UCSD-AML1 (cell line): ENCODE measurements around the gene TMEM200A.

Experiments
- DNase-seq: peaks from one replicate; lab custom pipeline; 2025; ENCODE audit not compliant: unreplicated experiment; lab: John Stamatoyannopoulos, UW

The TMEM200A gene

DNA sequence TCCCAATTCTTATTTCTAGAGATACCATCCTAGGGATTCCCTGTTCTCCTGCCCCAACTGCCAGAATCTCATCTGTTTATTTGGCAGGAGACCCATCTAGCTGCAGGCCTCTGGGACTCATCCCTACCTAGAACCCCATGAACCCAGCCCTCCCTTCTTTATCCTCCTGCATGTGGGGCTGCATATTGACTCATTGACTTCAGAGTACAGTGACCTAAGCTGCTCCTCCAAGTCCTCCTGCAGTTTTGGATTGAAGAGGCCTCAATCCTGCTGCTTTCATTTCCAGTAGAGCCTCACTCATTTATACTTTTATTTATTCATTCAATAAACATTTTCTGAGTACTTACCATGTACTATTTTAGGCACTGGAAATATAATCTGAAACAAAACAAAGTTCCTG, 11.6 kb downstream of the TMEM200A start:
- no peak for DNase-seq

- DNase-seq = no peak
Measured at GRCh38 chr6:130377915-130378314, 12.1 kb downstream of the TMEM200A start.

DNA sequence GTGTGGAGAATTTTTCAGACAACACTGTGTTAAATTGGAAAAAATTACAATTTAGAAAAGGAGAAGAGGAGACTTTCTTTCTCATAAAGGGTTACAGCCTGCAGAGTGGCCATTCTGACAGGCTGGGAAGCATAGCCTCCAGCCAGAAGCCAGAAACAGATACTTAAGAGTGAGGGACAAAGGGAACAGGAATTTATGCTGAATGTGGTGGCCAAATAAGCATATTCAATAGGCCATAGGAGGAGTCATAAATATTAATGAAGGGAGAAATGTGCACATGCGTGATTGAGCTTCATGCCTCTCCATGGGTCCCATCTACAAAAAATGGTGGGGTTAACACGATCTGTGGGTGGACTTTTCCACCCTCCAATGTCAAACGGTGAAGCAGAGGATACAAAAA, 13.4 kb downstream of the TMEM200A start:
- DNase-seq = no peak

GRCh38 chr6:130381012-130381411, 15.2 kb downstream of the TMEM200A start:
- DNase-seq = no peak

DNA sequence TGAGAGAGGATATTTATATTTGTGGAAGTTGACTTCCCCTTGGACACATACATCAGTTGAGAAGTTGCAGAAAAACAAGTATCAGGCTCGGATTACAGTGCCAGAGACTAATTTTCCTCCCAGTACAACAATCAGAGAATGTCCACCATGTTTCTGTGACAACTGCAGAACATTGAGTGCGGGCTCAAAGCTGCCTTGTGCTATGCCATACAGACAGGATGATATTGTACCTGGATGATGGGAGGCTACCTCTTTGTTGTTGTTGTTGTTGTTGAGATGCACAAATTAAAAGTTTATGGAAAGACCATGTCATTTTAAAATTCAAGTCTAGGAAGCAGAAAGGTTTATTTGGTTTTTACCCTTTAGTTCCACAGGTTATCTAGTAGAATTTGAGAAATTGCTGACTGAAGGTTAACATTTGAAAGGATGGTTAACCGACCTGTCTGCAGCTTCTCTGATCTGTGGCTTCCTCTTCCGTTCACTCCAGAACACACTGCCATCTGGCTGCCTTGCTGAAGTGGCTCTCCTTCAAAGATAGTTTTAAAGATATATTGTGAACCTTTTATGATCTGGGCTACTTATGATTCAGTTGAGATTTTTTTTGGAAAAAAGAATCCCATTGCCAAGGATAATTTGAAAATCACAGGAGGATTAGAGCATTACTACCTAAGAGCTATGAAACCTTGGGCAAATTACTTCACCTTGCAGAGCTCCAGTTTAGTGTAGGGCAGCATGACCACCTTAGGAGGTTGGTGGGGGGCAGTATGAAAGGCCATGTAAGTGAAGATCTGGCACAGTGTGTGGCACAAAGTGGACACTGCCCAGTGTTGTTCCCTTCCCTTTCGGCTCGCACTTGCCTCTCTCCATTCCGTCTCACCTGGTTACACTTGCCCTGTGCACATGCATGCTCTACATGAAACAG, 15.9 kb downstream of the TMEM200A start:
- DNase-seq = peak; percentile 30

GRCh38 chr6:130382872-130383490, 17.2 kb downstream of the TMEM200A start:
- DNase-seq = no peak

- DNase-seq = no peak
Measured at GRCh38 chr6:130385064-130385695, 19.4 kb downstream of the TMEM200A start.

- DNase-seq = no peak
Measured at GRCh38 chr6:130389142-130389541, 23.3 kb downstream of the TMEM200A start.

DNA sequence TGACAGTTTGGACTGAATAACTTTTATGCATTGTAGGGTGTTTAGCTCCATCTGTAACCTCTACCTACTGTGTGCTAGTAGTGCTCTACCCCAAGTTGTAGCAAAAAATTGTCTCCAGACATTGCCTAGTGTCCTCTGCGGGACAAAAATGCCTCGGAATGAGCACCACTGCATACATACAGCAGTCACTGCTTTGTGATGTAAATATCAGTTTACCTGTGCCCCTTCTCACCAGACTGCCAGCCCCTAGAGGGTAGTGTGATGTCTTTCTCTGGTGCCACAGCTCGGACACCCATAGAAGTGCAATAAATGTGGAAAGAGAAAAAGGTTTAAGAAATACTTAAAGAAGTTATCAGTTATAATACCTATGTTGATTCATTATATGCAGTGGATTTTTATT, 25.1 kb downstream of the TMEM200A start:
- no peak for DNase-seq

GRCh38 chr6:130393306-130393705, 27.5 kb downstream of the TMEM200A start:
- no peak for DNase-seq

- DNase-seq = no peak
Measured at GRCh38 chr6:130394246-130394645, 28.4 kb downstream of the TMEM200A start.

- no peak for DNase-seq
Measured at GRCh38 chr6:130395164-130395563, 29.3 kb downstream of the TMEM200A start.

GRCh38 chr6:130396722-130397121, 30.9 kb downstream of the TMEM200A start:
- DNase-seq = no peak

DNA sequence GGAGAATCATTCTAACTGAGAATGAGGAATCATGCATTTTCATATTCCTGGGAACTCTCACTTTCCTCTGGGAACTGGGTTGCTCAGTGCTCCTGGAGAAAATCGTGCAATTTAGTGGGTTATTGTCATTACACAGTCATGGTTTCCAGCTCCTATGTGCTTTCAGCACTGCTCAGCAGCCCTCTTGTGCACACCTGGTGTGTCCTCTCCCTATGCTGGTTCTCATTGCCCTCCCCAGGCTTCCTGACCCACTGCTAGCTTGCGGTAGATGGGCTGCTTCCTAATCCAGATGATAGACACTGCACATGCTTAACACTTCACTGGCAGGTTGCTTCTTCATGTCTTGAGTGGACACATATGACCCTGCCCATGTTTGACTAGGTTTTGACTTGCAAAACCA, 39.7 kb downstream of the TMEM200A start:
- DNase-seq = no peak

DNA sequence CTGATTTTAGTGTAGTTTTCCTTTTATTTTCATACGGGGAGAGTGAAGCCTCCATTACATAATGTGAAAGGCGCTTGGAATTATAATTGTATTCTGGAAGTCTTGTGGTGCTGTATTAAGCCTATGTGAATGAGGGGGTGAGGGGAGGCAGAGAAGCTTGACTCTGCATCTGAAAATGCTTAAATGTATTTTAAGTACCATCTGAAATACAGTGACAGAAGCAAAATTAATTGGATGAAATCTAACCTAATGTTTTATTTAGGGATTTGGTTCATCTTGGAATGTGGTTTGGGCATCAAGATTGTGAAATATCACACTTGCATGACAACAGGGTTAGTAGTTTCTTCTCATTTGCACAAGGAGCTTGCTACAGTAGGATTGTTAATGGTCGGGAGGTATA, 41.2 kb downstream of the TMEM200A start:
- no peak for DNase-seq

DNA sequence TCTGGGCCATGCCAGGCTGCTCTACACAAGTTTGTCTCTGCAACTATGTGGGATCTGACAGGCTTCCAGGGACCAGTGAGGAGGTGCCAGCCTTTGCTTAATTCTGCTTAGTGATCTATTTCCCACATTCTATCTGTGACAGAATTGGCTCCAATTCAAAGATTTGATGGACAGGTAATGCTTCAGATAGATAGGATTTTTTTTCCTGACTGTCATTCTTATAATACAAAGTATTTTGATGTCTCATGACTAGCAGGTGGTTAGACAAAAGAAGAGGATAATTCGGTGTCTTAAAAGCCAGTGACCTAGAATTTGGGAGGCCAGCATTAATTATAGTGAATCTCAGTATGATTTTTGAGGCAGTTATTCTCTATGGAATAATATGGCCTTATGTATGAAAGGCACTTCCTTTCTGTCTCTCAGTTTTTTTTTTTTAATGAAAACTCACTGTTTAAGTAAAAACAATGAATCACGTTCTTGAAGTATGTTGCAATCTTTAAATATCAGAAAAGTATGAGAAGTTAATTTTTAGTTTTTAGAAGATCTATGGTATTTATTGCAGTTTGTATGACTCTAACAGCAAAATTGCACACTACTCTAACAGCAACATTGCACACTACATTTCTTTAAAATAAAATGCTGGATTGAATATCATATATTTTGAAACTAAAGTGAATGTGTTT, 43.7 kb downstream of the TMEM200A start:
- DNase-seq = no peak

- no peak for DNase-seq
Measured at GRCh38 chr6:130411481-130411880, 45.7 kb downstream of the TMEM200A start.

GRCh38 chr6:130412556-130413290, 46.9 kb downstream of the TMEM200A start:
- no peak for DNase-seq

GRCh38 chr6:130417951-130418350, 52.1 kb downstream of the TMEM200A start:
- no peak for DNase-seq

- DNase-seq = no peak
Measured at GRCh38 chr6:130420911-130421310, 55.1 kb downstream of the TMEM200A start.

DNA sequence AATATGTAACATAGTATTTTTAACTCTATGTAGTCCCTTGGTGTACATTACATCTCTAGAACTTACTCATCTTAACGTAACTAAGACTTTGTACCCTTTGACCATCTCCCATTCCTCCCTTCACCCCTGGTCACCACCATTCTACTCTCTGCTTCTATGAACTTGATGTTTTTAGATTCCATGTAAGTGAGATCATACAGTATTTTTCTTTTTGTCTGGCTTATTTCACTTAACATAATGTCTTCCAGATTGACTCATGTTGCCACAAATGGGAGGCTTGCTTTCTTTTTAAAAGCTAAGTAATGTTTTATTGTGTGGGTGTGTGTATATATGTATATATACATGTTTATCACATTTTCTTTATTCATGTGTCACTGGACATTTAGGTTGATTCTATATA, 55.8 kb downstream of the TMEM200A start:
- DNase-seq = no peak
